Sigmoid colon (tissue), 7 donors: ENCODE measurements around the gene PRIM2. TPM values are rescaled to one million over a fixed set of nuclear protein-coding genes. Genes with fewer than 3 reads are reported as not detected.
A peak's percentile ranks its signal among the peaks of the same experiment; 100 is the strongest.
"Not testable (repeated sequence)": the region's sequence is repeated elsewhere in the genome, so short reads cannot be mapped to it uniquely, and the experiment has no call there.

Experiments used
- DNase-seq: peaks from one replicate; pipeline ENCODE4 v3.0.0-alpha.2; 2019
- H3K27ac ChIP-seq, 4 donors: fragments of 200-600 bp; sonication (generic); one replicate each; pipeline ENCODE4 v1.5.1; 2016 to 2019; ENCODE audit warnings: mild to moderate bottlenecking in 1 of 4
- H3K27me3 ChIP-seq, 3 donors: fragments of 200-600 bp; sonication (generic); one replicate each; pipeline ENCODE4 v1.5.1; 2019; ENCODE audit warnings: mild to moderate bottlenecking in 1 of 3
- H3K36me3 ChIP-seq, 4 donors: fragments of 200-600 bp; sonication (generic); one replicate each; pipeline ENCODE4 v1.5.1; 2016 to 2019
- H3K4me1 ChIP-seq, 4 donors: fragments of 200-600 bp; sonication (generic); one replicate each; pipeline ENCODE4 v1.5.1; 2017 to 2019
- H3K4me3 ChIP-seq, 4 donors: fragments of 200-600 bp; sonication (generic); one replicate each; pipeline ENCODE4 v1.5.1; 2017 to 2019; ENCODE audit warnings: mild to moderate bottlenecking in 2 of 4, moderate library complexity in 1 of 4
- H3K9me3 ChIP-seq, 4 donors: fragments of 200-600 bp in 3 of 4; sonication (generic) in 3 of 4; one replicate each; pipeline versions ENCODE4 v1.5.1 to v1.6.1; 2013 to 2019
- CTCF ChIP-seq, 4 experiments: fragments of 450-650 bp in 3 of 4; fragments of 200-600 bp in 1 of 4; IDR thresholded peaks; one replicate each; pipeline ENCODE4 v1.5.1; 2016 to 2019; ENCODE audit warnings: antibody characterized with exemption in 4 of 4, mild to moderate bottlenecking in 3 of 4, moderate library complexity in 2 of 4
- EP300 ChIP-seq, 4 donors: sonication (generic); formaldehyde crosslinking; IDR thresholded peaks; one replicate each; pipeline ENCODE4 v1.6.1; 2017; ENCODE audit warnings: antibody characterized with exemption in 4 of 4
- POLR2A ChIP-seq, 2 donors: fragments of 450-650 bp; IDR thresholded peaks; one replicate each; pipeline ENCODE4 v1.6.1; 2016; ENCODE audit warnings: antibody characterized with exemption in 2 of 2, mild to moderate bottlenecking in 2 of 2, moderate library complexity in 2 of 2
- POLR2AphosphoS5 ChIP-seq, 4 donors: sonication (generic); formaldehyde crosslinking; IDR thresholded peaks; one replicate each; pipeline ENCODE4 v1.6.1; 2017; ENCODE audit warnings: antibody characterized with exemption in 4 of 4
- WGBS, 2 donors: extraction: QIAGEN DNeasy Blood & Tissue Kit; methylation state at CpG; one replicate each; pipeline ENCODE4 v1.1.7; 2013; 5-methylcytosine and 5-hydroxymethylcytosine counted together
- intact Hi-C: fragments of 100-400 bp; cut with DNase I; formaldehyde crosslinking; loops from one replicate; pipeline ENCODE4 v1.15.1; 2023
- polyA plus RNA-seq, 3 donors: library from polyadenylated mRNA; stranded (reverse); fragments of 200-250 nt; gene quantifications; one replicate each; pipeline ENCODE4 v1.2.3, GENCODE V29; 2013
- total RNA-seq, 4 donors: library from RNA; depleted of rRNA; stranded (reverse); fragments of >200 nt; gene quantifications; one replicate each; pipeline ENCODE4 v1.1.0, GENCODE V29; 2016
- donor health status: healthy with polysubstance abuse.
- donor health status: Bipolar disorder and iron deficiency.
- donor health status: healthy.

The PRIM2 gene
- total and polyA plus RNA-seq, 7 donors: 3.6 to 14.7 (median 10.7) TPM

- peak; percentile 58 for DNase-seq
- Histone ChIP-seq H3K27ac (peak overlapping the region in 1 of 4 donors; percentile 39), H3K27me3 (no peaks in the 10 kb centered on the region), H3K4me3 (no peak overlapping the region), H3K36me3 (no peaks in the 10 kb centered on the region), H3K9me3 (no peaks in the 10 kb centered on the region), H3K4me1 (peaks cover 0 to 48% (median 38%) of the 10 kb centered on the region in 4 donors)
- TF ChIP-seq POLR2A (IDR thresholded peaks at IDR 0.05): no peak
- TF ChIP-seq POLR2AphosphoS5 (IDR thresholded peaks at IDR 0.05): no peak
- TF ChIP-seq EP300 (IDR thresholded peaks at IDR 0.05): no peak
- TF ChIP-seq CTCF (IDR thresholded peaks at IDR 0.05): no peak
- intact Hi-C loops: no loop called here
- 96% methylated on average over 24 of the region's 24 CpGs for WGBS, 2 donors
Measured at GRCh38 chr6:57310817-57311157, 6.6 kb upstream of the PRIM2 start.

GRCh38 chr6:57311300-57312003, 6.0 kb upstream of the PRIM2 start:
- 95 to 97% methylated on average over 42 to 44 of the region's 44 CpGs for WGBS, 2 donors
- peaks cover 0 to 48% (median 37%) of the 10 kb centered on the region in 4 donors for H3K4me1 ChIP-seq
- not testable (repeated sequence) for H3K4me3 ChIP-seq, H3K27me3 ChIP-seq, H3K9me3 ChIP-seq, H3K27ac ChIP-seq, H3K36me3 ChIP-seq
- intact Hi-C loops: loop anchor here (2.0 kb wide), 2 partner anchors 51 to 89 kb away; partner anchors contain the start of gene RAB23
- DNase-seq: peak; percentile 66

GRCh38 chr6:57312004-57312345, 5.5 kb upstream of the PRIM2 start:
- H3K27ac ChIP-seq: peak overlapping the region in 2 of 4 donors; percentile 89
- peaks cover 0 to 44% (median 32%) of the 10 kb centered on the region in 4 donors for H3K4me1 ChIP-seq
- intact Hi-C loops: loop anchor here (2.0 kb wide), 2 partner anchors 51 to 89 kb away; partner anchors contain the start of gene RAB23
- WGBS, 2 donors: 66 to 95% methylated on average over 2 to 3 of the region's 3 CpGs
- no peak overlapping the region for H3K4me3 ChIP-seq
- TF ChIP-seq POLR2AphosphoS5 (IDR thresholded peaks at IDR 0.05): no peak
- no peak for TF ChIP-seq EP300 (IDR thresholded peaks at IDR 0.05)
- TF ChIP-seq CTCF (IDR thresholded peaks at IDR 0.05): no peak
- no peak for TF ChIP-seq POLR2A (IDR thresholded peaks at IDR 0.05)
- no peaks in the 10 kb centered on the region for H3K36me3 ChIP-seq
- H3K9me3 ChIP-seq: no peaks in the 10 kb centered on the region
- no peaks in the 10 kb centered on the region for H3K27me3 ChIP-seq
- DNase-seq: no peak

GRCh38 chr6:57313009-57313408, 4.4 kb upstream of the PRIM2 start:
- Histone ChIP-seq H3K9me3 (no peaks in the 10 kb centered on the region), H3K36me3 (no peaks in the 10 kb centered on the region), H3K4me1 (peaks cover 0 to 48% (median 35%) of the 10 kb centered on the region in 4 donors), H3K4me3 (no peak overlapping the region), H3K27me3 (no peaks in the 10 kb centered on the region), H3K27ac (peak overlapping the region; percentile 82 to 89 (median 87))
- TF ChIP-seq CTCF (IDR thresholded peaks at IDR 0.05) (no peak), POLR2A (IDR thresholded peaks at IDR 0.05) (no peak), POLR2AphosphoS5 (IDR thresholded peaks at IDR 0.05) (no peak), EP300 (IDR thresholded peaks at IDR 0.05) (no peak)
- DNase-seq: no peak
- intact Hi-C loops: loop anchor here (2.0 kb wide), 2 partner anchors 52 to 90 kb away; partner anchors contain the start of gene RAB23

- H3K4me3 ChIP-seq: no peak overlapping the region
- 34 to 60% methylated on average over 12 of the region's 12 CpGs for WGBS, 2 donors
- H3K27ac ChIP-seq: peak overlapping the region; percentile 82 to 89 (median 87)
- H3K36me3 ChIP-seq: no peaks in the 10 kb centered on the region
- peaks cover 0 to 56% (median 40%) of the 10 kb centered on the region in 4 donors for H3K4me1 ChIP-seq
- intact Hi-C loops: loop anchor here (2.0 kb wide), 3 partner anchors 53 to 223 kb away; partner anchors contain the start of genes RAB23 and ZNF451
- H3K9me3 ChIP-seq: no peaks in the 10 kb centered on the region
- peak; percentile 91 for DNase-seq
- H3K27me3 ChIP-seq: no peaks in the 10 kb centered on the region
- TF ChIP-seq EP300 (IDR thresholded peaks at IDR 0.05) (peak; percentile 87 to 97 (median 94)), CTCF (IDR thresholded peaks at IDR 0.05) (peak in 2 of 4 experiments; percentile 4 to 5), POLR2A (IDR thresholded peaks at IDR 0.05) (no peak), POLR2AphosphoS5 (IDR thresholded peaks at IDR 0.05) (peak; percentile 91 to 96 (median 94))
Measured at GRCh38 chr6:57313711-57314471, 3.5 kb upstream of the PRIM2 start.
